ENCODE measurements around the gene ZNF341.

DNA sequence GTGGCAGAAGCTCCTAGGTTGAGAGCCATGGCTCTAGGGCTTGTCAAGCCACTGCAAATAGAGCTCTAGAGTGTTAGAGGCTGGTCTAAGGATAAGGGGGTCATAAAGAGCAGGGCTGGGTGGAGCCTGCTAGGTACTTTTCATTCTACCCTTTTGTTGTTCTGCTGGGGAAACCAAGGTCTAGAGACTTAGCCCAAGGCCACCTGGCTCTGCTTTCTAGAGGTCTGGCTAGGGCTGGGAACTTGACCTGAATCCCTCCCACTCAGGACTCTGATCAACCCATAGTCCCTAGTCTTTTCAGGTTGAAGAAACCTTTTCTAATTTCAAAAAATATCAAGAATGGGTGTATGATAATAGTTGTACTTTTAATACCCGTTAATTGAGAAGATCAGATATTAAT is 93.1 kb downstream of the ZNF341 start:
- TF ChIP-seq, protein P1, sequence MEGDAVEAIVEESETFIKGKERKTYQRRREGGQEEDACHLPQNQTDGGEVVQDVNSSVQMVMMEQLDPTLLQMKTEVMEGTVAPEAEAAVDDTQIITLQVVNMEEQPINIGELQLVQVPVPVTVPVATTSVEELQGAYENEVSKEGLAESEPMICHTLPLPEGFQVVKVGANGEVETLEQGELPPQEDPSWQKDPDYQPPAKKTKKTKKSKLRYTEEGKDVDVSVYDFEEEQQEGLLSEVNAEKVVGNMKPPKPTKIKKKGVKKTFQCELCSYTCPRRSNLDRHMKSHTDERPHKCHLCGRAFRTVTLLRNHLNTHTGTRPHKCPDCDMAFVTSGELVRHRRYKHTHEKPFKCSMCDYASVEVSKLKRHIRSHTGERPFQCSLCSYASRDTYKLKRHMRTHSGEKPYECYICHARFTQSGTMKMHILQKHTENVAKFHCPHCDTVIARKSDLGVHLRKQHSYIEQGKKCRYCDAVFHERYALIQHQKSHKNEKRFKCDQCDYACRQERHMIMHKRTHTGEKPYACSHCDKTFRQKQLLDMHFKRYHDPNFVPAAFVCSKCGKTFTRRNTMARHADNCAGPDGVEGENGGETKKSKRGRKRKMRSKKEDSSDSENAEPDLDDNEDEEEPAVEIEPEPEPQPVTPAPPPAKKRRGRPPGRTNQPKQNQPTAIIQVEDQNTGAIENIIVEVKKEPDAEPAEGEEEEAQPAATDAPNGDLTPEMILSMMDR (IDR thresholded peaks at IDR 0.05), result no peak
- no peak for TF ChIP-seq POLR2AphosphoS5 (IDR thresholded peaks at IDR 0.05; ENCODE audit: low read depth, low read length)
